AG04449 (cell line): ENCODE measurements around the gene CBFA2T2.

ENCODE experiments used
- CTCF ChIA-PET: fragments of 350-600 bp; formaldehyde crosslinking; extraction: SDS; loops from one replicate; lab custom pipeline; 2021; ENCODE audit warnings: antibody characterized with exemption; lab: Yijun Ruan, JAX
- POLR2A ChIA-PET: fragments of 400-600, 350-600 bp; formaldehyde crosslinking; extraction: SDS; loops from one replicate; lab custom pipeline; 2020; ENCODE audit warnings: antibody characterized with exemption, inconsistent platforms; lab: Yijun Ruan, JAX
- DNase-seq: peaks from one replicate; pipeline ENCODE4 v3.0.0-alpha.2; 2010; ENCODE audit warnings: low read depth, low spot score
- H3K4me3 ChIP-seq: 2 replicates; pipeline ENCODE4 v1.5.1; 2011; ENCODE audit warnings: low read depth, mild to moderate bottlenecking, control low read depth, low read length
- CTCF ChIP-seq: IDR thresholded peaks from one replicate; pipeline ENCODE4 v1.5.1; 2011; ENCODE audit warnings: mild to moderate bottlenecking, moderate library complexity, low read length, control low read depth, inconsistent platforms; ENCODE audit not compliant: insufficient read depth; ENCODE audit errors: missing control alignments

The CBFA2T2 gene

GRCh38 chr20:33656010-33656782, 166.3 kb downstream of the CBFA2T2 start:
- H3K4me3 ChIP-seq = no peak overlapping the region
- CTCF ChIA-PET = interaction anchor here (0.6 to 10.9 kb wide), 3 partner anchors 9 to 836 kb away, joined by 3 to 99 read pairs (median 3); partner anchors contain the start of genes ACTL10, C20orf144 and MAPRE1
- DNase-seq = no peak
- POLR2A ChIA-PET = interaction anchor here (1.0 kb wide), 1 partner anchor 7 kb away, joined by 3 read pairs; no protein-coding TSS in a partner anchor
- no peak for TF ChIP-seq CTCF

- CTCF ChIA-PET = interaction anchor here (10.9 kb wide), 1 partner anchor 8 kb away, joined by 99 read pairs; the partner anchor contains the start of genes ACTL10 and C20orf144
- no peak overlapping the region for H3K4me3 ChIP-seq
- TF ChIP-seq CTCF = no peak
- POLR2A ChIA-PET = no interaction called here
- no peak for DNase-seq
These were observed 167.1 kb downstream of the CBFA2T2 start for GRCh38 chr20:33656783-33657703.

GRCh38 chr20:33657704-33658095, 167.8 kb downstream of the CBFA2T2 start:
- DNase-seq = no peak
- ChIA-PET CTCF (interaction anchor here (1.3 kb wide), 1 partner anchor 11 kb away, joined by 3 read pairs; no protein-coding TSS in a partner anchor), POLR2A (no interaction called here)
- no peak for TF ChIP-seq CTCF
- H3K4me3 ChIP-seq = no peak overlapping the region

- H3K4me3 ChIP-seq = no peak overlapping the region
- no peak for TF ChIP-seq CTCF
- no peak for DNase-seq
- ChIA-PET CTCF (interaction anchor here (1.3 kb wide), 1 partner anchor 10 kb away, joined by 3 read pairs; no protein-coding TSS in a partner anchor), POLR2A (no interaction called here)
These were observed 168.6 kb downstream of the CBFA2T2 start for GRCh38 chr20:33658510-33658909.

GRCh38 chr20:33658929-33659328, 169.0 kb downstream of the CBFA2T2 start:
- POLR2A ChIA-PET = no interaction called here
- H3K4me3 ChIP-seq = no peak overlapping the region
- TF ChIP-seq CTCF = no peak
- no peak for DNase-seq
- CTCF ChIA-PET = interaction anchor here (1.3 kb wide), 1 partner anchor 10 kb away, joined by 3 read pairs; no protein-coding TSS in a partner anchor
